Stimulated activated CD8-positive, alpha-beta memory T cell treated with anti-CD3 and anti-CD28 coated beads, Interleukin-4, amount 100 ng/mL, for 1 hour (primary cell): ENCODE data around the gene TMED9.

Source experiments
- DNase-seq, 2 donors: peaks; one replicate each; pipeline ENCODE4 v3.0.0-alpha.2; 2020; ENCODE audit warnings: low read depth in 2 of 2, low spot score in 1 of 2

TMED9 gene

DNA sequence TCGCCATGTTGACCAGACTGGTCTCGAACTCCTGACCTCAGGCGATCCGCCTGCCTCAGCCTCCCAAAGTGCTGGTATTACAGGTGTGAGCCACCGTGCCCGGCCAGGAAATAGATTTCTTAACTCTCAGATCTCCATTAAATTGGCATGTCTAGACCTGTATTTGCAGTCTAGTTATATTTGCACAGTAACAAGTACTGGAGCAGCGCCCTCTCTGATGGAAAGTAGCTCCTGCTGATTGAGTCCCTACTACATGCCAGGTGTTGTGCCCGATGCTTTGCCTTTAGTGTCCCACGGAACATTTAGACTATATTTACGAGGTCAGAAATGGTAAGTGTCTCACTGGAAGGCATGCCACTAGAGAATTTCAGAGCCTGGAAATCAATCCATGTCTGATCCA, 15.8 kb upstream of the TMED9 start:
- no peak for DNase-seq

DNA sequence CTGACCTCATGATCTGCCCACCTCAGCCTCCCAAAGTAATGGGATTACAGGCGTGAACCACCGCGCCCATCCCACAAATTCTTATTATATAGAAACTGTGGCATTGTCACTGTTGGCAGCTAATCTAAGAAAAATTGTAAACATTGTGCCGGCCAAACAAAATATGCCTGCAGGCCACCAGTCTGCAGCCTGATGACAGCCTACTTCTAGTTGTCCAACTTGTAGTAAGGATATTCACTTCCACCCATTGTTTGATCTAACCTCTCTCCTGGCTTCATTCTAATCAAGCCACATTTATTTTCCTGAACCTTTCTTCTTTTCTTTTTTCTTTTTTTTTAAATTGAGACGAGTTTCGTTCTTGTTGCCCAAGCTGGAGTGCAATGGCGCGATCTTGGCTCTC, 13.7 kb upstream of the TMED9 start:
- DNase-seq = no peak

DNA sequence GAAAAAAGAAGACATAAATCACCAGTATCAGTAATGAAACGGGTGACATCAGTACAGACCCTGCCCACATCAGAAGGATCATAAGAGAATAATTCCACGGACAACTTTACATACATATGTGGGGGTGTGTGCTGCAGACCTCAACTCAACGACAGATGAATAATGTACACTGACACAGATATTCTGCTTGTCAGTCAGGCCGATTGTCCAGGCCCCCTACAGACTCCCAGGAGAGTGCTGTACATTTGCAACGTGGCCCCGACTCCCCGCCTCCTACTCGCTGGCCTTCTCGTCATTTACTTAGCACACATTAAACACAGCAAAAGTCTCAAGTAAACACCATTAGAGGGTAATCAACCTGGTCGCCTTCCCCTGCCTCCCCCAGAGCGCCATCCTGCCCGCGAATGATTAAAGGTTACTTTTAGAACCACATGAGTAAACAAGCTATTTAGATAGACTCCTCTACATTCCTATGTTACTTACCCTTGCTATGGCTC, 3.5 kb upstream of the TMED9 start:
- DNase-seq = no peak

DNA sequence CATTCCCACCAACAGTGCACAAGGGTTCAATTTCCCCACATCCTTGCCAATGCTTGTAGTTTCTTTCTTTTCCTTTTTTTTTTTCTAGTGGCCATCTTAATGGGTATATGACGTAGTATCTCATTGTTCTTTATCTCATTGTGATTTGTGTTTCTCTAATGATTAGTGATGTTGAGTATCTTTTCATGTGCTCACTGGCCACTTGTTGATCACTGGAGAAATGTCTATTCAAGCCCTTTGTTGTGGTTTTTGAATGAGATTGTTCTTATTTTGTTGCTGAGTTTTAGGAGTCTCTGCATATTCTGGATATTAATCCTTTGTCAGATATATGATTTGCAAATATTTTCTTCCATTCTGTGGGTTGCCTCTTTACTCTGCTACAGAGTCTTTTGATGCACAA, 1.6 kb upstream of the TMED9 start:
- DNase-seq = no peak

DNA sequence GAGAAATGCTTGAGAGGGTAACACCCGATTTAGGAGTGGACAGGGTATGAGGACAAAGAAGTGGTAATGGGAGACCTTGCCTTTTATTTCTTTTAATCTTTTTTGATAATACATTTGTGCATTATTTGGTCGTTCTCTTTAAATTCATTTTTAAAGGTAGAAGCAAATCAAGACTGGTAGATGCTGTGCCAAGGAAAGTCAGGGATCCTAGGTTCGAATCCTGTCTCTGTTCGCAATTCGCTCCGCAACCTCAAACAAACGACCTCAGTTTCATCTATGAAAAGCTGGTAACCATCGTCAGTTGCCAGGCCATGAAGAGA, 353 bp upstream of the TMED9 start:
- DNase-seq = no peak

DNA sequence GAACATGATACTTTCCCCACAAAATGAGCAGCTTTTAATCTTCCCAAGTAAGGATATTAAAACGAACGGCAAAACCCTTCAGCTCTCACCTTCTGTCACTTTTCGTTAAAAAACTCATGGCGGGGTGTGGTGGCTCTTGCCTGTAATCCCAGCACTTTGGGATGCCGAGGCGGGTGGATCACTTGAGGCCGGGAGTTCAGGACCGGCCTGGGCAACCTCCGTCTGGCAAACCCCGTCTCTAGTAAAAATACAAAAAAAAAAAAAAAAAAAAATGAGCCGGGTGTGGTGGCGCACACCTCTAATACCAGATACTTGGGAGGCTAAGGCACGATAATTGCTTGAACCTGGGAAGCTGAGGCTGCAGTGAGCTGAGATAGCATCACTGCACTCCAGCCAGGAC, 902 bp downstream of the TMED9 start:
- DNase-seq = no peak

DNA sequence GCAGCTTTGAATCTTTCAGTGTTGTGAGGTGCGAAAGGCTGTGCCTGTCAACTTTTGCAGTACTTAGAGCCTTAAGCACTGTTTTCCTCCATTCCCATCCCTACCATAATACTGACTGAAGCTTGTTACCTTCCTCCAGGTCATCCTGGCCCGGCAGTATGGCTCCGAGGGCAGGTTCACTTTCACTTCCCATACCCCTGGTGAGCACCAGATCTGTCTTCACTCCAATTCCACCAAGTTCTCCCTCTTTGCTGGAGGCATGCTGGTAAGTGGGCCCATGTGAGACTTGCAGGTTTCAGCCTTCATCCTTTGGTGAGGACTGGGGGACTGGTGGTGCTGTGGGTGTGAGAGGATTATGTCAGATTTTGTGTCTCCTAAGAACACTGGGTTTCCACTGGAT, 1.5 kb downstream of the TMED9 start:
- no peak for DNase-seq

DNA sequence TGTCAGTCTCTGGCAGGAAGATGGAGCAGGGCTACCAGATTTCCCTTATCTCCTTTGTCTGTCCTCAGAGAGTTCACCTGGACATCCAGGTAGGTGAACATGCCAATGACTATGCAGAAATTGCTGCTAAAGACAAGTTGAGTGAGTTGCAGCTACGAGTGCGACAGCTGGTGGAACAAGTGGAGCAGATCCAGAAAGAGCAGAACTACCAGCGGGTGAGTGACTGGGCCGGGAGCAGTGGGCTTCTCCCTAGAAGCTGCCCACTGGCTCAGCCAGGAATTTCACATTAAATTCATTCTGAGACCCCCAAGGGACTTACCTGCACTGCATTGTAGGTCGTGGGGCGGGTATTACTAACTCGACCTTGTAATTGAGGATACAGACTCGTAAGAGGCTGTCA, 2.1 kb downstream of the TMED9 start:
- no peak for DNase-seq

DNA sequence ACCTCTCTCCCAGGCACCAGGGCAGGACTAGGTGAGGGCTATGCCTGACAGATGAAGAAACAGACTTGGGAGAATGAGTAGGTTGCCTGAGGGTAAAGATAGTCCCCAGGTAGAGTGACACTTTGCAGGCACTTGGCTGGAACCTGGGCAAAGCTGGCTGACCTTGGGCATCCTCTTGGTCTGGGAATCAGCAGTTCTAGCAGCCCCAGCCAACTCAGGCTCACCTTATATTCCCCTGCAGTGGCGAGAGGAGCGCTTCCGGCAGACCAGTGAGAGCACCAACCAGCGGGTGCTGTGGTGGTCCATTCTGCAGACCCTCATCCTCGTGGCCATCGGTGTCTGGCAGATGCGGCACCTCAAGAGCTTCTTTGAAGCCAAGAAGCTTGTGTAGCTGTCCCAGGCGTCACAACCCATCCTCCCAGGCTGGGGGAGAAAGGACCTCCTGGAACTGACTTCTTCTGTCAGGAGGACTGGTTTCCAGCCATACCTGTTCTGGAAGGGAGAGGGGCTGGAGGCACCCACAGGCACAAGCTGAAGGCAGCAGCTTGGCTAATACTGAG, 3.1 kb downstream of the TMED9 start:
- DNase-seq = no peak

DNA sequence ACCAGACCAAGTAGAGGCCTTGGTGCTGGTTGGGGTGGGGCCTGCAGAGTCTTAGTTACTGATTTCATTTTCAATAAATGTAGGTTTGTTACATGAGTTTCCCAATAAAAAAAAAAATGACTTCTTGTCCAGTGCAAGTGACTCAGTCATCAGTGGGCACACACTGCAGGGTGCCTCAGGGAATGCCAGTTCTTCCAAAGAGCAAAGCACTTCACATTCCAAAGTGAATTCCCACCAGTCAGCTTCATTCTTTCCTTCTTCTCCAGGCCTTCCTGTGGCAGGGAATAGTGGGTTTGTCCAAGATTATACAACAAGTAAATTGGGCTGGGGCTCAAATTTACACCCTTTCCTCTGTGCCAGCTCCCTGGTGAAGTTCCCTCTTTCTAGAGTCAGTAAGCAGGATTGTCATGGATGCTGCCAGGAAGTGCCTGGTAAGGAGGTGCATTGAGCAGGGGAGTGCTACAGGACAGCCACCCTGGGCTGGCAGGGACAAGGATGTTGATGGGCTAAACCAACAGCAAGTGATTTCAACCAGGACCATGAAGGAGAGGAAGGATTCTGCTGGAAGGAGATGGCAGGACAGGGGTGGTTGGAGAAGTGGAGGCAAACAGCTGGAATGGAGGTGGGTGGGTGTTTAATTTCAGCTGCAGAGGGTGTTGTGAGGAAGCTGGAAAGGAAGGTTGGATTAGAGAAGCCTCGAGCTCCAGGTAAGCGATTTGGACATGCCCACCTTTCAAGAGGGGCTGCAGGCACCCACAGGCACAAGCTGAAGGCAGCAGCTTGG, 4.2 kb downstream of the TMED9 start:
- DNase-seq = no peak

DNA sequence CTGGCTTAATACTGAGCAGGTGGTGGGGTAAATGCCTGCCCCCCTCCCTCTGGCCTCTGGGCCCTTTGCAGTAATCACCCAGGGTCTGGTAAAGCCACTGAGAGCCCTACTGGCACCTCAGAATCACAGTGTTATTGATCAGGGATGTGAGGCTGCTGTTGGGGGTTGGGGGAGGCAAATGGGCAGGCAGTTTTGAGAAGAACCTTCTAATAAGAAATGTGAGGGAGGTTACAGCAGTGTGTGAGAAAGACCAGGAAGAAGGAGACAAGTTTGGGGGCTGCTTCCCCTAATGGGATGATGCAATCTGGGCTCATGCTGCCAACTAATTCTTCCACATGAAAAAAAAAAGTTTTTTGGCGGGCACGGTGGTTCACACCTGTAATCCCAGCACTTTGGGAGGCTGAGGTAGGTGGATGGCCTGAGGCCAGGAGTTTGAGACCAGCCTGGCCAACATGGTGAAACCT, 4.8 kb downstream of the TMED9 start:
- no peak for DNase-seq

DNA sequence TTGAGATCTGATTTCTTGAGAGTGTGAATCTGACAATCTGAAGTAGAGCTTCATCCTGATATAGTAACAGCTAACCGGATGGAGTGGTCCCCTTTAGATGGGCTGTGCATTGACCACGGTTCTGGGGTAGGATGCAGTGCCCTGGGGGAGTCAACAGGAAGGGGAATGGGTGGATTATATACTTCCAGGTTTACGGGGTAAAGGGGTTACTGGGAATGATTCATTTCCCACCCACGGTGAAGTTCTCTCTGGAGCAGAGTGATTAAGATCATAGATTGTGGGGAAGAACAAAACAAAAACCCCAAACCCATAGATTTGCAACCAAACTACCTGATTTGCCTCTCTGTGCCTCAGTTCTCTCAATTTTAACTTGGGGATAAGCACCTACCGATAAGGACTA, 6.5 kb downstream of the TMED9 start:
- DNase-seq = no peak

DNA sequence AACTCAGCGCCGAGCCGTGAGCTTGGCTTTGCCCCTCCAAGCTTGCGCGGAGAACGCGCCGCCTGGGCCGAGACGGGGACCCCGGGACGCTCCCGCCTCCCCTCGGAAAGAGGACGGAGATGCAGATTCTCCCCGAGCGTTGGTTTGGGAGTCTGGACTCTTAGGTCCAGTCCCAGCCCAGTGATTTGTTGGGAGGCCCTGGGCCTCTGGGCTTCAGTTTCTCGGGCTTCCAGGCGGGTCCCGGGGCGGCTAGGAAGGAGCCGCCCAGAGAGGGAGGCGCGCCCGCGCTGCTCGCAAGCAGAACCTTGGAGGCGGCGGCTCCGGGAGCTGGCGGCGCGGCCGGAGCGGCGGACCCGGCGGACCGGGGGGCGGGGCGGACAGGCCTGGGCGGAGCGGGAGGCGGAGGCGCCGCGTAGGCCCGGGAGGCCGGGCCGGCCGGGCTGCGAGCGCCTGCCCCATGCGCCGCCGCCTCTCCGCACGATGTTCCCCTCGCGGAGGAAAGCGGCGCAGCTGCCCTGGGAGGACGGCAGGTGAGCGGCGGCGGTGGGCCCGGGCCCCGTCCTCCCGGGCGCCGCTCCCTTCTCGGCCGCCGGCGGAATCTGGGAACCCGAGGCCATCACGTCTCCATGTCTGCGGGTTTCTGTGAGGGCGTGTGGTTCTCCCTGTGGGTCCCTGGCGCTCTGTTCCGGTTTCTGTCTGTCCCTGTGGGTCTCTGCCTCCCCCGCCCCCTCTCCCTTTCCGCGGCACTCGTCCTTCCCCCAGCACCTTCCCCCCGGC, 7.9 kb downstream of the TMED9 start, which contains the start of gene B4GALT7:
TSS of gene B4GALT7 (plus strand) at position 402 of the 777 bp plus-strand sequence. CDS start at position 481, 79 bp downstream.
- DNase-seq = peak; percentile 61 to 68

DNA sequence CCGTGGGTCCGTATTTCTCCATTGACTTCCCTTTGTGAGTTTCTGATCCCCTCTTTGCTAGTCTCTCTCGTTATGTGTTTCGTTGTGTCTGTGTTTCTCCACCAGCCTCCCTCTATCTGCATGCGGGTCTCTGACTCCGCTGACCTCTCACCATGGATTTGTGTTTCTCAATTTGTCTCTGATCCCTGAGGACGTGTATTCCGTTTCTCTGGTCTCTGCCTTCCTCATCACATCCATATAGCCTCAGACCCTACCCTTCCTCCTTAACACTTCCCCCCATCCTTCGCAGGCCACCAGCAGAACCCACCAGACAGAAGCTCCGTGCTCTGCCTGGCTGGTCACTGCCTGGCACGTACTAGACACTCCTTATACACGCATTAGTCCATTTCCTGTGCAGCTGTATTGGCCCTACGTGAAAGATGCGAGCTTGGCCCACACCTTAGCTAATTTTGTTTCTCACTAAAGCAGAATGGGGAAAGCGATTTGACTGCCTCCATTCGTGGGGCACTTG, 8.6 kb downstream of the TMED9 start:
- DNase-seq = no peak

DNA sequence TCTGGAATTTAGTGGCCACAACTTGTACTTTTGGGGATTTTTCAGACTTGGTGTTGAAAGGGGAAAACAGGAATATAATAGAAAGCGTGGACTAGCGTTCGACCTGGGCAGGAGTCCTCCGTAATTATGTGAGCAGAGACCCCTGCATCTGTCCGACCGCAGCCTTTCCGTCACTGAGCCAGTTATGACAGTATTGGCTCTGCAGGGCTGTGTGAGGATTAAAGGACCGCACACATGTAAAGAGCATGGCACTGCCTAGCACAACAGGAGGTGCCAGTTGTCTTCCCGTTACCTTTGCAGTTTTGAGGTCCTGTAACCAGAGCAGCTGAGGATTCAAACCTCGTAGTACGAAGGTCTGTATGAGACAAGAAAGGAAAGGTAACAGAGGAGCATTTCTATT, 9.1 kb downstream of the TMED9 start:
- DNase-seq = no peak

DNA sequence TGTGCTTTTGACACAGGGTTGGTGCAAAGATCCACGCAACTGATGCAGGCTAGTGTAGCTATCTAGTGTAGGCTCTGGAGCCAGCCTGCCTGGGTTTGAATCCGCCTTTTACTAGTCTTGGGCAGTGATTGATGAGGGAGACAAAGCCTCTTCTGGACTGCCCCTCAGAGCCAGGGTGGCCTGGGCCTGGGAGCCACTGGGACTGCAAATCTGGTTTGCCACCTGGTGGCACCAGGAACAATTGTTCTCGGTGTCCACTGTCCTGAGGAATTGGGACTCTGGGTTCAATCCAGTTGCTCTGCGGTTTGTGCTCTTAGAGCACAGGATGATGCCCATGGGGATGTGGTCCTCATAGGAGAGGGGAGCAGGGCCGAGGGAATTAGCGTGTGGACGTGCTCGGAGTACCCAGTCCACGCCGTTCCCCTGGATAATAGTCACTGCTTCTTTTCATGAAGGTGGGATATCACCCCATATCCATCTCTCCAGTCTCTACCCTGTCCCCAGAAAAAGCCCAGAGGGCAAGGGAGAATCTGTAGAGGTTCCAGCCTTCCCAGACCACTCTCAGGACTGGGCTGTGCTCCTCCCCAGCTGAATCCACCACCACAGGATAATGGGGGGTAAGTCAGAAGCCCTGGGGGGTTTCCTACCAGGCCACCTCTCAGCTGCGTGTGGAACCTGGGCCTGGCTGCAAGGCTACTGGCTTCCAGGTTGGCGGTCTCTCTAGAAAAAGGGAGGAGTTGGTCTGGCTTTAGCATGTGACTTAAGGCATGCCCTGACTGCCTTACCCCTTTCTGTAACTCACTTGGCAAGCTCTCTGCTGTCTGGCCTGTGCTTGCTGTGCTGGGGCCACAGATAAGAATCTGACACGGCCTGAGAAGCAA, 9.8 kb downstream of the TMED9 start:
- DNase-seq = no peak

DNA sequence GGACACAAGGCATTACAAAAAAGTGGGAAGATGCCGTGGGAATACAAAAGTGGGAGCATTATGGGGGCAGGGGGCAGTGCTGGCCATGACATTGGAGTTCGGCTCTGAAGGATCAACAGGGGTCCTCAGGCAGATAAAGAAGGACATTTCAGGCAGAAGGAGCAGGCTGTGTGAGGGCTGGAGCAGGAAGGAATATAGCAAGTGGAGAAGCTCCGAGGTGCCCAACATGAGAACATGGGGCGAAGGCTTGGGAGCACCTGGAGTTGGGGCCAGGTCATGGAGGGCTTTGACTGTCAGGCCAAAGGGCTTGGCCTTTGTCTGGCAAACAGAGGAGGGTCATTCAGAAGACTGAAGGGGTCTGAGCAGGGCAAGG, 10.4 kb downstream of the TMED9 start:
- no peak for DNase-seq

DNA sequence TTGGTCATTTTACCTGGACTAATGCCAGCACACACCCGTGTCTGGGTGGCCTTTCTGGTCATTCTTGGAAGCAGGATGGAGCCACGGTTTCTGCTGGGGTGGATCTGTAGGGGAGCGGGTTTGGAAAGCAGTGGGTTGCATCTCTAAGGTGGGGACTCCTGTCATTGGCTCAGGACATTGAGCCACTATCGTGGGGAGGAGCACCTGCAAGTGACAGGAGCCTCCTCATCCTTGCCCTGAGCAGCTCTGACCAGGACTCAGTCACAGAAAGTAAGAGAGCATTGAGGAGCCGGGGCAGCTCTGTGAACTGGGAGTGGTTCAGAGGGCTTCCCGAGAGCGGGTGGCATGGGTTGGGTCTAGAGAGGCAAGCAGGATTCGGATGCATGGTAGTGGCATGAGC, 11.6 kb downstream of the TMED9 start:
- no peak for DNase-seq

DNA sequence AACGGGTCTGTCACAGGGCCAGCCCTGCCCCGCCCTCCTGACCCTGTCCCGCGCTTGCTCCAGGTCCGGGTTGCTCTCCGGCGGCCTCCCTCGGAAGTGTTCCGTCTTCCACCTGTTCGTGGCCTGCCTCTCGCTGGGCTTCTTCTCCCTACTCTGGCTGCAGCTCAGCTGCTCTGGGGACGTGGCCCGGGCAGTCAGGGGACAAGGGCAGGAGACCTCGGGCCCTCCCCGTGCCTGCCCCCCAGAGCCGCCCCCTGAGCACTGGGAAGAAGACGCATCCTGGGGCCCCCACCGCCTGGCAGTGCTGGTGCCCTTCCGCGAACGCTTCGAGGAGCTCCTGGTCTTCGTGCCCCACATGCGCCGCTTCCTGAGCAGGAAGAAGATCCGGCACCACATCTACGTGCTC, 12.1 kb downstream of the TMED9 start:
- DNase-seq = no peak

DNA sequence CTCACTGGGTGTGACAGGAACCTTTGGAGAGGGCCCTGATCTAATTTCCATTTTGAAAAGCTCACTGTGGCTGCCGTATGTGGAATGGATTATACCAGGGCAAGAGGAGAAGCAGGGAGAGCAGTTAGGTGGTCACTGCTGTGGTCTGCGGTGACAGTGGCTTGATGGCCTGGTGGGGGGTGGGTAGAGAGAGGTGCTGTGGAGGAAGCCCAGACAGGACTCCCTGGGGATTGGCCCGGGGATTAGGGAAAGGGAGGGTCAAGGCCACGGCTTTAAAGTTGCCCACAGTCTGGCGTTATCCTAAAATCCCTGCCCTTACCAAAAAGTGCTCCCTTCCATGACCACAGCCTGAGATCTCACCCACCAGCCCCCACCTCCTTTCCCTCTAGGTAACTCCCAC, 12.7 kb downstream of the TMED9 start:
- no peak for DNase-seq

DNA sequence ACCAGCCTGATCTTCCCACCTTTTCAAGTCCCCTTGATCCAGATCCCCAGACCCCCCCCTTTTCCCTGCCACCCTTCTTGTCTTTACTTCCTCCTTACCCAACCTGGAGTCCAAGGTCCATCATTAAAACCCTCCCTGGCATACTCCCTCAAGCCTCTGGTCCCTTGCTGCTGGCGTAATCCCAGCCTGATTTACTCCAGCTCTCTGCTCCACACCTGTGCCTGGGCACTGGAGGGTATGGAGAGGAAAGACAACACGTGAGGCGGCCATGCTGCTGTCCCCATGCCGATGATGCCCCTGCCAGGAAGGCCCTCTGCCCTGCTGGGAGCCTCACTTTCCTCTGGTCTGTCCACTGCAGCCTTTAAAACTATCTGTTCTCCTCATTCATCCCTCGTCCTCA, 13.1 kb downstream of the TMED9 start:
- DNase-seq = no peak
